ENCODE data around the gene TFCP2.

DNA sequence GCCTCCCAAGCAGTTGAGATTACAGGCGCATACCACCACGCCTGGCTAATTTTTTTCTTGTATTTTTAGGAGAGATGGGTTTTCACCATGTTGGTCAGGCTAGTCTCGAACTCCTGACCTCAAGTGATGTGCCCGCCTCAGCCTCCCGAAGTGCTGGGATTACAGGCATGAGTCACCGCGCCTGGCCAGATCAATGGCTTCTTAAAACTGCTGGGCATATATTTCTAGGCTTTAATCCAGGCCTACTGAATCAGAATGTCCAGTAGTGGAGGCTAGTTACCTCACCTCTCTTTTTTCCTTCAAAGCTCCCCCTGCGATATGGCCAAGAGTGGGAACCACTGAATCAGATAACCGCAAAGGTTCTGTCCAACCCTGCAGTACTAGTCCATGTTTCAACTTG lies 27.9 kb upstream of the TFCP2 start:
- TF ChIP-seq, protein P1, sequence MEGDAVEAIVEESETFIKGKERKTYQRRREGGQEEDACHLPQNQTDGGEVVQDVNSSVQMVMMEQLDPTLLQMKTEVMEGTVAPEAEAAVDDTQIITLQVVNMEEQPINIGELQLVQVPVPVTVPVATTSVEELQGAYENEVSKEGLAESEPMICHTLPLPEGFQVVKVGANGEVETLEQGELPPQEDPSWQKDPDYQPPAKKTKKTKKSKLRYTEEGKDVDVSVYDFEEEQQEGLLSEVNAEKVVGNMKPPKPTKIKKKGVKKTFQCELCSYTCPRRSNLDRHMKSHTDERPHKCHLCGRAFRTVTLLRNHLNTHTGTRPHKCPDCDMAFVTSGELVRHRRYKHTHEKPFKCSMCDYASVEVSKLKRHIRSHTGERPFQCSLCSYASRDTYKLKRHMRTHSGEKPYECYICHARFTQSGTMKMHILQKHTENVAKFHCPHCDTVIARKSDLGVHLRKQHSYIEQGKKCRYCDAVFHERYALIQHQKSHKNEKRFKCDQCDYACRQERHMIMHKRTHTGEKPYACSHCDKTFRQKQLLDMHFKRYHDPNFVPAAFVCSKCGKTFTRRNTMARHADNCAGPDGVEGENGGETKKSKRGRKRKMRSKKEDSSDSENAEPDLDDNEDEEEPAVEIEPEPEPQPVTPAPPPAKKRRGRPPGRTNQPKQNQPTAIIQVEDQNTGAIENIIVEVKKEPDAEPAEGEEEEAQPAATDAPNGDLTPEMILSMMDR (IDR thresholded peaks at IDR 0.05), result no peak
- no peak for TF ChIP-seq POLR2A (IDR thresholded peaks at IDR 0.05)
